HuH-7 (cell line): ENCODE results near the gene ORAI1.
"Not testable (repeated sequence)": the region's sequence is repeated elsewhere in the genome, so short reads cannot be mapped to it uniquely, and the experiment has no call there.

Source experiments
- DNase-seq: peaks from one replicate; pipeline ENCODE4 v3.0.0; 2011; ENCODE audit warnings: low spot score

Gene ORAI1

DNA sequence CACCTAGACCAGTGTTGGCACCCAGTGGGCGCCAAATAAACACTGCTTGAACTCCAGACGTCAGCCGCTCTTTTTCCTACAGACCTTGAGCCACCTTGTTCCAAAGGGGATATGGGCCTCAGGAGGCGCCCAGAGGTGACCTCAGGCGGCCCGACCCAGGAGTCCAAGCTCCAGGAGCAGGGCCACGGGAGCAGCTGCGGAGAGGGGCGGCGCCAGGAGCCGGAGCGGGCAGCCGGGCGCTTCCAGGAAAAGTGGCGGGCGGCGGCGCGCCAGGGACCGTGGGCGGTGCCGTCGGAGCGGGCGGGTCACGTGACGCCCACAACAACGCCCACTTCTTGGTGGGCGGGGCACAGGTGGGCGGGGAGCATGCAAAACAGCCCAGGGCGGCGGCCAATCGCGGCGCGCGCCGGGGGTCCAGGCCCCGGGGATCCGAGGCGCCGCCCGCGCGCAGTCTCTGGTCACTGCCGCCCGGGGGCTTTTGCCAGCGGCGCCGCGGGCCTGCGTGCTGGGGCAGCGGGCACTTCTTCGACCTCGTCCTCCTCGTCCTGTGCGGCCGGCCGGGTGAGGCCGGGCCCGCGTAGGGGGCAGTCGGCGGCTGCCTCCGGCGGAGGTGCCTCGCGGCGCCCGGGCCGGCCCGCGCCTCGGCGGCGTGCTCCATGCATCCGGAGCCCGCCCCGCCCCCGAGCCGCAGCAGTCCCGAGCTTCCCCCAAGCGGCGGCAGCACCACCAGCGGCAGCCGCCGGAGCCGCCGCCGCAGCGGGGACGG, at the start of gene ORAI1:
TSS of gene ORAI1 (plus strand) at position 444 of the 766 bp plus-strand sequence.
- peak; percentile 82 for DNase-seq

DNA sequence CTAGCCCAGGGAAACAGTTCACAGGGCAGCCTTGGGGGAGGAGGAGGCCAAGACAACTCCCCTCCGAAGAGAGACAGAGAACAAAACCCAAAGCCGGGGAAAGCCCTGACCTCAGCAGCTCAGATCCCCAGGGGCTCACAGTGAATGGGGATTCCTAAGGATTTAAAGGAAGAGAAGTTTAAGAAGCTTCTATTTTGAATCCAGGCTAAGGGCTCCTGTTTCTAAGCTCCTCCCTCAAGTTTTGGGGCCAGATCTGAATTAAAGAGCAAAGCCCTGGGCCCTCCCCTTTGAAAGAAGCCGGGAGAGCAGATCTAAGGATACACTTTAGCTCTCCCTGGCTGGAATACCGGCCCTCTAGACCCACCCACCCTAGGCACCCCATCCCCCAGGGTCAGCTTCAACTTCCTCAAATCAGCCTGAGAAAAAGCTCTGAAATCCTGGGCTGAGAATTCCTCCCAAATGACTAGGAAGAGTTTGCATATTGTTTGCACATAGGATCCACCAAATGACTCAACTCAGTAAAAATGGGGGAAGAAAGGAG, 49.4 kb upstream of the ORAI1 start:
- DNase-seq = no peak

DNA sequence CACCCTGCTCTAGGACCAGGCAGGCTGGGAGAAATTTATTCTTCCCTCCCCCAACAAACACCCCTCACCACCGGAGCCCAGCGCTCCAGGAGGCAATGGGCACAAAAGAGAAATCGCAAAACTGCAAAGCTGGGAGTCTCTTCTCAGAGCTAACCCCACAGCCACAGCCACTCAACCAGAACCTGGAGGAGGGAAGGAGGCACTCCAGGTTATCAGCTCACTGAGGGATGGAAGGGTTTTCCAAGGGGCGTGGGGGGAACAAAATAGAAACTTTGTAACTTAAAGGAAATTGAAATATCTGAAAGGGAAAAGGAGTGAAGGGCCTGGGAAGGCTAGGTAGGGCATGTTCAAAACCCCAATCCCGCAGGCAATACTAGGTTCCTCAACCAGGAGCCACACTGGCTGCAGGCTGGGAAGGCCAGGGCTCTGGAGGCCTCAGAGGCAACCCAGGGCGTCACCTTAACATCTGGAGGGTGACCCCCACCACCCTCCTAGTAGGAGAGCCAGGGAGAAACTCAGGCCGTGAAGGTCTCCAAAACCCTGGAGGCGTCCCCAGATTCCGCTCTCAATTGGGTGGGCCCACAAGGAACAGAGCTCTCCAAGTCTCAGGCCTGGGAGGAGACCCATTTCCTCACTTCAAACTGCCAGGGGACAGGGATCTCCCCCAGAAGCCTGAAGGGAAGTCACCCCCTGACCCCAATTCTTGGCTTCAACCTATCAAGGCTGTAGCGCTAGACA, 48.7 kb upstream of the ORAI1 start:
- DNase-seq = no peak

DNA sequence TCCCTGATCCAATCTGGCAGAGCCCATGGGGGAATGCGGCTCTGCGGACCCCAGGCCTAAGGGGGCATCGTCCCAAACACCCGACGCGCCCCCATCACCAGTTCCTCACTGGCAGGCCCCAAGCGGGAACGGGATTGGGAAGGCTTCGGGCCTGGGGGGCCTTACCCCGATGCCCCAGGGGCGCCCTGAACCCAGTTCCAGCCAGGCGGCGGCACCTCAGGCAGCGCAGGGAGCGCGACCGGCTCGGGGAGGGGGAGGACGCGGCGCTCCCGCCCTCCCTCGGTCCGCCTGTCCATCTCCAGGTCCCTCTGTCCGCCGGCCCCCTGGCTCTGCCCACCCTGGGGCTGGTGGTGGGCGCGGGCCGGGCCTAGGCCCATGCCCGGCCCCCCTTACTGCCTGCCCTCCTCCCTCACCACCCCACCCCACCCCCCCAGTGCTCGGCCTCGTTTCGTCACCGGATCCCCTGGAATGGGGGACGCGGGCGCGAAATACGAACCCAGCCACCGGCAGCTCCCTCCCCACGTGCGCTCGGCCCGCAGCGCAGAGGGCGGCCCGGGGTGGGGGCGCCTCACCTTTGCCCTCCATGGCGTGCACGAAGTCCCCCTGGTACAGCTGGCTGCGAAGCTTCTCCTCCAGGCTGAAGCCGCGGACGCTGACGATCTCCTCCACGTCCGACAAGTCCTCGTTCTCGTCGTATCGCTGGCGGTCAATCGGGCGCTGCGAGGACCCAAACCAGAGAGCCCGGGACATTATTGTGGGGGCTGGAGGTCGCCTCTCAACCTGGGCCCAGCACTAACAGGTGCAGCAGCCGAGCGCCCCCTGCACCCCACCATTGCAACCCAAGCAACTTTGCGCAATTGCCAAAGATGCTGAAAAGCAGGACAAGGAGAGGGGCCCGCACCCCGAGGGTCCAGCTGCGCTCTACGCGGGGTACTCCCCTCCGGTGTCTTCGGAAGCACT, 47.8 kb upstream of the ORAI1 start:
- no peak for DNase-seq

DNA sequence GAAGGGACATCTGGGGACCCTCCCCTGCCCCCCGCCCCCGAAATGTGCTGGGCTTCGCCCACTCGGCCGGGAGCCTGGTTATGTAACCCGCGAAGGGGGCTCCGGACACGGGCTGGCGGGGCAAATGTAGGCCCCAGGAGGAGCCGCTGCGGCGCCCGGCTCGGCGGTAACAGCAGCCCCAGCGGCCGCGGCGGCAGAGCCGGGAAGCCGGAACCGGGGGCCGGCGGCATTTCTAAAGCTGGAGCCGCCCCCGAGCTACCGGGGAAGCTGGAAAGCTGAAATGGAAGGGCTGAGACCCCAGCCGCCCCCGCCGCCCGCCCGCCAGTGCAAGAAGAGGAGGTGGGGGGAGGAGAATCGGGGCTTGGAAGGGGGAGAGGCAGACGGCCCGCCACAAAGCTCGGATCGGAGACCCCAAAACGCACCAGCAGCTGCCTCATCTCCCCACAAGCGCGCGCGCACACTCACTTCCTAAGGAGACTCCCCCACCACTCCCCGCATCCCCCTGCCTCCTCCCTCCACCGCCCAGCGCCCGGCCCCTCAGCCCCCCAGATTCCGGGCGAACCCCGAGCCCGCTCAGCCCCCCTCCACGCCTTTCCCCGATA, 47.0 kb upstream of the ORAI1 start:
- no peak for DNase-seq

DNA sequence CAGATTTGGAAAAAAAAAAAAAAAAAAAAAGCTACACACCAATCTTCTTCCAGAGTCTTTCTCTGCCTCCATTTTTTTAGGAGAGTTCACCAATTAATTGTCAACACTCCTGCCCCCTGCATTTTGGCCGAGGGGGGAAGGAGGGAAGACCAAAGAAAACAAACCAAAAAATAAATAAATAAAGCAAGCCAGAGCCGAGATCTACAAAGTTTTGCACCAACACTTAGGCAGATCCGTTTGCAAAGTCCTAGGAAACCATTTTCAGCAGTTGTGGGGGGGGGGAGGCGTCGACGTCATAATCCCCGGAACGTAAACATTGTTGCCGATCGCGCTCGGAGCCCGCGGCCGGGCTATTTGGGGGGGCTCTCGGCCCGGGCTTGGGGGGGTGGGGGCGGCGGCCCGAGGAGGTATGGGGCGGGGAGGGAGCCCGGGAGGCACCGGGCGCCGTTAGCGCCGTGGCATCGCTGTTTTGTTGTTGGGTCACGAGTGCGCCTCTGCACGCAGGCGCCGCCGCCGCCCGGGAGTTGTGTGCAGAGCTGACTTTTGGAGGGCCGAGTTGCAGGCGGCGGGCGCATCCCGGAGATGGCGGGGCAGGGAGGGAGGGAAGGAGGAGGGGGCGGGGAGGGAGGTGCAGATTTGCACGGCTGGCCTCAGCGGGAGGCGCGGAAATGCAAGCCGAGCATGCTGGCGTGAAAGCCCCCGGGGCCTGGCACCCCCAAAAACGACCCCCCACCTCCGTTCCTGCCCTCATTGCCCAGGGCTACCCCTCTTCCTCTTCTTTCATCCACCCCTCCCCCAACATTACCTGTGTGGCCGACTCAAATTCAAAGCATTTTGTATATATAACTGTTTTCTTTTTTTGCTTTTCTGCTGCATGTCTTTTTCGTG, 46.1 kb upstream of the ORAI1 start:
- peak; percentile 51 for DNase-seq

DNA sequence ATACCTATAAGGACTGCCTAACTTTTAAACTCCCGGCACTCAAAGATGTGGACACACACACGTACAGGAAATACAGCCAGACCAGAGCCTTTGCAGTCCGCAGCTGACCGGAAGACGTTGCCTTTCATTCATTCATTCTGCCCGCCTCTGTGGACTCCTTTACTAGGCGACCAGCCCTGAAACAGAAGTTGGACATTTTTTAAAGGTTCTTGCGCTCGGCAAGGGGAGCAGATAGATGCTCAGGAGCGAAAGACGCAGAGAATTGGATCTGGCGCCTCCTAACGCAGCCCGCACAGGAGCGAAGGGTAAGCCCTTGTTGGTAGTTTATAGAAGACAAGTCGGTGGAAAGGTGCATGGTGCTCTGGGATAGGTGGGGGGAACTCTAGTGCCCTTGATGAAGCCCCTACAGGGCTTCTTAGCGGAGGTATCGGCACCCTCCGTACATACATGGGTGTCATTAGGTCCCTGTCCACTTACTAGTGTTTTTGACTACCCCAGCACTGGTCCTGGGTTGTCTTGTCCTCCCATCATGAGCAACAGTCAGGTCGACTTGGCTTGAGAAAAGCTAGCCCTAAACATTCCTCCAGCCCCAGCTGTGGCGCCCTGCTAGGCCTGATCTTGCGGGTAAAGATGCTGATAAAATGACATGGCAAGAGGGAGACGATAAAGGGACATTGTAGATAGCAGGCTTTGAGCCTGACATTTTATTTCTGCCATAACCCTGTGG, 45.2 kb upstream of the ORAI1 start, which contains the start of gene KDM2B:
TSS of gene KDM2B (minus strand) at position 65 of the 727 bp plus-strand sequence. CDS start 112 bp downstream, outside the sequence.
- no peak for DNase-seq

DNA sequence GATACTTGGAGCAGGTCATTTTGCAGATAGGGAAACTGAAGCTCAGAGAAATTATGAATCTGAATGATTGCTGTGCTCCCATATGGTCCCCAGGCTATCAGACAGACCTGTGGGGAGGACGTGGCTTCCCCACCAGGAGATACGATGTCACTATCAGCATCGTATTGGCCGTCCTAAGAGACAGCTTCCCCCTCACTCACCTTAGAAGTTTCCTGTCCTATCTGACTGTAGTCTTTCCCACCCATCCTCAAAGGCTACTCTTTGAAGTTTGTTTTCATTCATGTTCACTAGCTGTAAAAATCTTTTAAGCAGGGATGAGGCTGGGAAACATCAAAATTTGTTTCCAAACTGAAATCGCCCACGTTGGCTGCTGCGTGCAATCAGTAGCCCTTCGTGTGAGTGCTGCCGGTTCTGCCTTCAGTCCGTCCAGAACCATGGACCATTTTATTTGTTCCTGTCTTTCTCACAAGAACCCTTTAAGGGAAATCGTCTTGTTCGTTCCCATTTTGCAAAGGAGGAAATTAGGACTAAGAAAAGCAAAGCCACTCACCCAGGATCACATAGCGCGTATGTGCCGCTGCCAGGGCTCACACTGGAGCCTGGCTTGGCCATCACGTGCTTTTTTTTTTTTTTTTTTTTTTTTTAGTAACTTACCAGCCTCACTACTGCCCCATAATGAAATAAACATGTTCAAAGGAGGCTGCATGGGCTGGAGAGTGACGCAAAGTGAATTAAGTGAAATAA, 44.5 kb upstream of the ORAI1 start:
- DNase-seq = no peak

DNA sequence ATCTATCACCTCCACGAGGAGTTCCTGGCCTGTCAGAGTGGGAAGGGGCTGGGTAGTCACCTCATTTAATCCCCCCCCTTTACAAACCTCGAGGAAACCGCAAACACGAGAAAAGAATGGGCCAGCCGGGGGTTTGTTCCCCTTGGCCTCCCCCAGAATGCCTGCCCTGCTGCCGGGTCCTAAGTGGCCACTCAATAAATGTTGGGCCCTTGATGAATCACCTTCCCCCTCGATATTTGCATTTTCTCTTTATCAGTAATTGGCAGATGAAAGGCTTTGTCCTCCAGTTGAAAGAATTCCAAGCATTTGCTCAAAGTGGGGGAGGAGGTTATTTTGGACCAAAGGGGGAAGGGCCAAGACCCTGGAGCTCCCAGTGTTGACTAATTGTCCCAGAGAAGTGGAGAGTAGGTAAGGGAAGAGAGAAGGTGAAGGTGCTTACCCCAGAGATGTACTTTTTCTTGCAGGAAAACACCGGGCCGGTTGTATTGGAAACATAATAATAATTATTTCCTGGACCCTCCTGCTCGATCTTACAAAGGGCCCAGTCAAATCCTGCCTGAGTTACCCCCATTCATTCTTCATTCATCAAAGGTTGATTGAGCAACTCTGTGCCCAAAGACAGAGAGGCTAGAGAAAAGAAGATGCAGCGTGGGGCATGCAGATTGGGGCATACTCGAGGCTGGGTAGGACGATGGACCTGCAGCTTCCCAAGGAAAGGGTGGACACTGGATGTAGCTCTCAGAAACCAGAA, 43.6 kb upstream of the ORAI1 start:
- DNase-seq = no peak

DNA sequence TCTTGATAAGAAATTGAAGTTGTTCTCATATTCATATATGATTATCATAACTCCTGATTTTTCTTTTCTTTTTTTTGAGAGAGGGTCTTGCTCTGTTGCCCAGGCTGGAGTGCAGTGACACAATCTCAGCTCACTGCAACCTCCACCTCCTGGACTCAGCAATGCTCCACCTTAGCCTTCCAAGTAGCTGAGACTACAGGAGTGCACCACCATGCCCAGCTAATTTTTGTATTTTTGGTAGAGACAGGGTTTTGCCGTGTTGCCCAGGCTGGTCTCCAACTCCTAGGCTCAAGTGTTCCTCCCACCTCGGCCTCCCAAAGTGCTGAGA, 43.0 kb upstream of the ORAI1 start:
- not testable (repeated sequence) for DNase-seq

DNA sequence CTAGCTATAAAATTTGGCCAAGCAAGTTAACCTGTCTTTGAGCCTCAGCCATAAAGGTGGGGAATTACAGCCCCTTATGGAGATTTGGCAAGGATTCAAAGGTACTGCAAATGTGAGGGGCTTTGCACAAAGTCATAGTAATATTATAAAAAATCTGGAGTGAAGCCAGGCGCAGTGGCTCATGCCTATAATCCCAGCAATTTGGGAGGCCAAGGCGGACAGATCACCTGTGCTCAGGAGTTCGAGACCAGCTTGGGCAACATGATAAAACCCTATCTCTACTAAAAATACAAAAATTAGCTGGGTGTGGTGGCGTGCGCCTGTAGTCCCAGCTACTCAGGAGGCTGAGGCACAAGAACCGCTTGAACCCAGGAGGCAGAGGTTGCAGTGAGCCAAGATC, 41.4 kb upstream of the ORAI1 start:
- DNase-seq = not testable (repeated sequence)

DNA sequence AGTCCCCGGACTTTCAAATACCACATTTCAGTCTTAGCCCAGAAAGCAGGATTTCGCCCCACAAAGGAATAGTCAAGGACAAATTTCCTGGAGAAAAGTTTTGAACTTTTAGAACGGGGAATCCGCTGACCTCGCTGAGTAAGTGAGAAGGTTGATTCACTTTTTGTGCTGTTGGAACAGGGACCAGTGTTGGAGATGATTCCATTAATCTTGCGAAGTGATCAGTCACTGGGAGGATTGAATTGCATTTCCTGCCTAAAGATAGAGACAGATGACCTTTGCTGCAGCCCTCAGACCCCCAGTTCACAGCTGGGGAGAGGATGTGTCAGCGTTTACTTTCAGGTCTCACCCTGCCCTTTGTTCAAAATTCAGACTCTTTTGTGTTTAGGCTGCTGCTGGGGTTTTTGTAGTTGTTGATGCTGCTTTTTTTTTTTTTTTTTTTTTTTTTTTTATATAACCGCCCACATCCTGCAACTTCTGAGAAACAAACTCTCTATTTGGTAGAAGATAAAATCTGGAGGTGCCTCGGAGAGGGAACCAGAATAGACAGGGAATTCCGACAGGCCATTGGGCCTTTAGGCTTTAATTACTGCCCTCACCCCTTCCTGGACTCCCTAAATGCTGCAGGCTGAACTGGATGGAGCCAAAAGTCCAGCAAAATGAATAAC, 35.7 kb upstream of the ORAI1 start:
- DNase-seq = no peak

DNA sequence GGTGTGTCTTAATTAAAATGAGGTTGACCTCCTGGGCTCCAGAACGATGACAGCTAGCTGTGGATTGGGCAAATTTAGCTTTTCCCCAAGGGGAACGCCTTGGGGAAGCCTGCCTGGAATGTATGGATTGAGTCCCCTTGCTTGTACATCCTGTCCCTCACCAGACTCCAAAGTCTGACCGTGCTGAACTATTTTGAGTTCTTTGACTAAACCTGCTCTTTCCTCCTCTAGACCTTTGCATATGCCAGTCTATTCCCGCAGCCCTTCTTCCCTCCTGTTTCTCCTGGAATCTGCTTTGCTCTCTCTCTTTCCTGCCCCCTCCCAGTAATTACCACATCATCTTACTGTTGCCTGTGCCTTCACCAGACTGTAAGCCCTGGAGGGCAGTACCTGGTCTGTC, 34.0 kb upstream of the ORAI1 start:
- DNase-seq = no peak

DNA sequence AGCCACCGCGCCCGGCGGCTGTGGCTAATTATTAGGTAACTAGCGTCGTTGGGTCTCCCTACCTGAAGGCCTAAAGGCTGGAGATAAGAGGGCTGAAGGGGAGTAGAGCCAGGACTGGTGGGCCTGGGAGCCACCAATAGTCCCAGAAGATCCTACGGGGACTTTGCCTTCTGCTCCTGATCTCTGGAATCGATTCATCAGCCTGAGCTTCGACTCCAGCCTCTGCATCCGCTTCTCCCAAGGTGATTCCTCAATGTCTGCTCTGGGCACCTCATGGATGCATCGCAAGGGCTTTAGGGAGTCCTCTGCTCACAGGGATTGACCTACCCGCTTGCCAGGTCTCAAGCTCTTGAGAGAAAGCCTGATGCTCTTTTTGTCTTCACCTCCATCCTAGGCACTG, 30.8 kb upstream of the ORAI1 start:
- DNase-seq = no peak

DNA sequence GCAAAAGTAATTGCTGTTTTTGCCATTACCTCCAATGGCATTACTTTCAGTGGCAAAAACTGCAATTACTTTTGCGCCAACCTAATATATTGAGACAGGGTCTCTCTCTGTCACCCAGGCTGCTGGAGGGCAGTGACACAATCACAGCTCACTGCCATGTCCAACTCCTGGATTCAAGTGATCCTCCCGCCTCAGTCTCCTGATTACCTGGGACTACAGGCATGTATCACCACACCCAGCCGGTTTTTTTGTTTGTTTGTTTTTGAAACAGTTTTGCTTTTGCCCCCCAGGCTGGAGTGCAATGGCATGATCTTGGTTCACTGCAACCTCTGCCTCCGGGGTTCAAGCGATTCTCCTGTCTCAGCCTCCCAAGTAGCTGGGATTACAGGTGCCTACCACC, 29.8 kb upstream of the ORAI1 start:
- no peak for DNase-seq

DNA sequence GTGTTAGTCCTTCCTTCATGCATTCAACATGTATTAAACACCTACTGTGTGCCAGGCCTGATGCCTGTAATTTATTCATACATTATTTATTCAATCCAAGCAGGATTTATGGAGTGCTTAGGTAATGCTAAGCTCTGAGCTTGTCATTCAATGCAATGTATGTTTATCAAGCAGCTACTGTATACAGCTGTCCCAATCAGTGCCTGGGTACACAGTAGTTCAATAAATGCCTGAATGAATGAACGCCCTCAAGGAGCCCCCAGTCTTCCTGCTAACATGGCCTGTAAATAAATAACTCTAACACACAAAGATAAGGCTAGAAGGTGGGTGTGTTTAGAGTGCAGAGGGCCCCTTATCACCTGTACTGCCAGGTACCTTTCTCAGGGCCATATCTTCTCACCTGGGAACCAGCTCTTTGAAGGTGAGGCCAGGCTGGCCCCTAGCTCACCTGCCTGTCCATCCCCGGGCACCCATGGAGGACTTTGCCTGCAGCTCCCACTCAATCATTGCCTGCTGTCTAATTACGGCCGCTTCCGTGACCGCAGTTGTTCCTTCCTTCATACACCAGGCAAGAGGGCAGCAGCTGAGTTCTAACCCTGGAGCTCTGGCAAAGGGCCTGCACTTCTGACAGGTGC, 25.5 kb upstream of the ORAI1 start:
- no peak for DNase-seq

DNA sequence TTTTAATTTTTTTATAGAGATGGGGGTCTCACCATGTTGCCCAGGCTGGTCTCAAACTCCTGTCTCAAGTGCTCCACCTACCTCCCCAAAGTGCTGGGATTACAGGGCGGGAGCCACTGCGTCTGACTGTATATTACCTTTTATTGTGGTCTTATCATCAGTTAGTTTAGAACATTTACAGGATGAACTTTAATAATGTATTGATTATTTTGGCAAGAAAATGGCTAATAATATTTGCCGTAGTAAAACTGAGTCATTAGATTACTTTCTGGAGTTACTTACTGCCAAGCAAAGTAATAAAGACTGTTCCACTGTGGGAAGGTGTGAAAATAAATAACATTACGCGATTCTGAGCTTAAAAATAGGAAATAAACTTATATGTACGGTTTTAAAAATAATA, 23.6 kb upstream of the ORAI1 start:
- no peak for DNase-seq

DNA sequence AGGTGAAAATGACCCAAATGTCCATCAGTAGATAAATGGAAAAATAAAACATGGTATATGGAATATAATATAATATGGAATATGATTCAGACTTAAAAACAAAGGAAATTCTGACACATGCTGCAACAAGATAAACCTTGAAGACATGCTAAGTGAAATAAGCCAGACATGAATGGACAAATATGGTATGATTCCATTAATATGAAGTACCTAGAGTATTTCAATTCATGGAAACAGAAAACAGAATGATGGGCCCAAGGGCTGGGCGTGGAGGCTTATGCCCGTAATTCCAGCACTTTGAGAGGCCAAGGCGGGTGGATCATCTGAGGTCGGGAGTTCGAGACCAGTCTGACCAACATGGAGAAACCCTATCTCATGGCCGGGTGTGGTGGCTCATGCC, 22.7 kb upstream of the ORAI1 start:
- DNase-seq = no peak
